ENCODE results near the gene GNPAT.
A peak's percentile ranks its signal among the peaks of the same experiment; 100 is the strongest.
"Not testable (repeated sequence)": the region's sequence is repeated elsewhere in the genome, so short reads cannot be mapped to it uniquely, and the experiment has no call there.

GNPAT gene

DNA sequence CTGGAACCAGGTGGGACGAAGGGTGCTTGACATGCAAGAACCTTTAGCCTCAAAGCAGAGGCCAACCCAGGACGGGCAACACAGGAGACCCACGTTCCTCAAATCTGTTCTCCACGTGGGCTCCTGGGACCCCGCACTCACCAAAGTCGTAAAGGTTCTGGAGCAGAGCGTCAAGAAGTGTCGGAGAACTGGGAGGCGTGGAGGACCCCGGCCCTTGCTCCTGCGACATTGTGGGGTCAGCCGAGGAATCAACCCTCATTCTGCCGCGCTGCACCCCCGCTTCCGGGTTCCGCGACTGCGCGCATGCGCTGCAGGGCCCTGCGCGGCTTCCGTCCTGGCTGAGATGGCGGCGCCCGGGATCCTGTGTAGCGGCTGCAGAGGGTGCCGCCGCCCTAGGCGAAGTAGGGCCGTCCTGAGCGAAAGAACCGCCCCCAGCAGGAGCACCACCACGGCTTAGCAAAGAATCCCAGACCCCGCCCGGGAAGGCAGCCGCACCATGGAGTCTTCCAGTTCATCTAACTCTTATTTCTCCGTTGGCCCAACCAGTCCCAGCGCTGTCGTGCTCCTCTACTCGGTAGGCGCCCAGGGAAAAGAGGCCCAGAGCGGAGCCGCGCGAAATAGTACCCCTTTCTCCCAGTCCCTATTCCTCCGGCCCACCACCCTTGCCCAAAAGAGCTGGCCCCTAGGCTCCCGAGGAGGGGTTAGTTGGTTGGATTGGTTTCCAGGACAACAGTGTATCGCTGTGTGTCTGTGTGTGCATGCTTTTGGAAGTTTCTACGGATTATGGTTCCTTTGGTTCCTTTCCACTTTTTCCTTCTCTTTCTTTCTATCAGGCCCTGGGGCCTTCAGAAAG, at the start of gene GNPAT:
Gene GNPAT (plus strand): TSS at position 330 of the 853 bp plus-strand sequence. CDS start 167 bp downstream, at position 497.
- DNase-seq (ENCODE audit: low read depth) = peak; percentile 66

DNA sequence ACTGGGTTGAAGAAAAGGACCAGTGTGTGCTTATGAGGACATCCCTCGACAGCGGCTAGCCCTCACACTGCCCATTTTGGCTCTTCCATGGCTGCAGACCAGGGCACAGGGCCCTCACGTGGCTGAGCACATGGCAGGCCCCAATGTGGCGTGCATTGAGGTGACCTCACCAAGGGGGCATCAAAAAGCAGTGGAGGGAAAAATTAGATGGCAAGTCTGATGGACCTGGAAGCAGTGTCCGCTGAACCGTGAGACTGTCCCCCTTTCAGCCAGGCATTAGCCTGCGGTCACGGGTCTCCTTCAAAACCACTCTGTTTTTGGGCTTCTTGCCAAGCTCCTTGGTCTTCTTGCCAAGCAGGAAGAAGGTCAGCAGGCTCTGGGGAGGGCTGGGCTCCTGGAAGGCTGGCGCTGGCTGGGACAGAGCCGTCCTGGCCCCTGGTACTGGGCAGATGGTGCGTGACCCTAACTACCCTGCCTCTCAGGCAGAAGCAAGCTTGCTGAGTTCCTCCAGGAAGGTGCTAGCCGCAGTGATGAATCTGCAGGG, 48.3 kb upstream of the GNPAT start:
- no peak for DNase-seq (ENCODE audit: low read depth)

- no peak for DNase-seq (ENCODE audit: low read depth)
Measured at GRCh38 chr1:231193710-231194340, 47.2 kb upstream of the GNPAT start.

DNA sequence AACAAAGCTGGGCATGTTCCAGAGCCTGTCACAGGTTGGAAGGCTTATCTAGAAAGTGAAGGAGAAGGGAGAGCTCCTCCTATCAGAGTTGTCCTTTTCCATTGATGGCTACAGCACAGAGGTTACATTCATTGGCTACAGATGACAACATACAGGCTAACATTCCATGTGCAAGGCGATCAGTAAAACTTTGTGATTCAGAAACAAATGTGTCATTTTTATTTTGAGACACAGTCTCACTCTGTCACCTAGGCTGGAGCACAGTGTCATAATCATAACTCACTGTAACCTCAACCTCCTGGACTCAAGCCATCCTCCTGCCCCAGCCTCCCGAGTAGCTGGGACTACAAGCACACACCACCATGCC, 46.6 kb upstream of the GNPAT start:
- DNase-seq (ENCODE audit: low read depth) = no peak

- DNase-seq (ENCODE audit: low read depth) = no peak
Measured at GRCh38 chr1:231194843-231195516, 46.0 kb upstream of the GNPAT start.

DNA sequence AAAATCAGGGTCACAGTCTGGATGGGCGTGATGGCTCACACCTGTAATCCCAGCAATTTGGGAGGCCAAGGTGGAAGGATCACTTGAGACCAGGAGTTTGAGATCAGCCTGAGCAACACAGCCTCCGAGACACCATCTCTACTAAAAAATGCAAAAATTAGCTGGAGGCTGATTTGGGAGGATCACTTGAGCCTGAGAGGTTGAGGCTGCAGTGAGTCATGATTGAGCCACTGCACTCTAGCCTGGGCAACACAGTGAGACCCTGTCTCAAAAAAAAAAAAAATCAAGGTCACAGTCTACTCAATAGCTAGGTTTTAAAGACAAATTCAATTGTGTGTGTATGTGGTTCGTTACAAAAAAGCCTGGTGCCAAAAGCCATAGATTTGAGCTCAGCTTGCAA, 44.7 kb upstream of the GNPAT start:
- DNase-seq (ENCODE audit: low read depth) = no peak

DNA sequence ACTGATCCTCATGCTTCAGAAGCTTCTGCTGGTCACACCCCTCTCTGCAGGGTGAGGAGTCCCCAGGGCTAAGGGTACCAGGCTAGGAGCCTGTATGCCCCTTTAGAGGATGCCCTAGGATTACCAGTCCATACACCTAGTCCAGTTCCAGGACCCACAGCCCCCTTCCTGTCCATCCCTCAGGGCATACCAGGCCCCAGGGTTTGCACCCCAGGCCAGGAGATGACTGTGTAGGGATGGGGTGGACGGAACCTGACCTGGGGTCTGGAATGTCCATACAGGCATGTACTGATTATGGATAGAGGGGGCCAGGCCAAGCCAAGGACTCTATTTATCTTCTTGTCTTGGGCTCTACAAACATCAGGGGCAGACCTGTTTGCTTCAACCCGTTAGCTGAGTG, 44.3 kb upstream of the GNPAT start:
- no peak for DNase-seq (ENCODE audit: low read depth)

DNA sequence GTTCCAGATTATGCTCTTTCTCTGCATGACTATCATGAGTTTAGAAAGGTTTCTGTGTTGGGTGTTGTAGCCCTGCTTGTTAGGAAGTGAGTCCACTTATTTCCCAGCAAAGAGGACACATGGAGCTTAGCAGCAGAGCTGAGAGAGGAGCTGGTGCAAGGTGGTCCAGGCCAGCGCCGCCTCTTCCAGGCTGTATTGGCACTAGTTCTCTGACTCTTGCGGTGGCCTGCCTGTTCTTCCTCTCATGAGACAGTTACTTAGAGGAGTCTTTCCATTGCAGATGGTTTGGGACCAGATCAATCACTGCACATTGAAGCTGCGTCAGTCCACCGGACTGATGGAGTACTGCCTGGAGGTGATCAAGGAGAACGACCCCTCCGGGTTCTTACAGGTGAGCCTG, 41.1 kb upstream of the GNPAT start:
- DNase-seq (ENCODE audit: low read depth) = no peak

- DNase-seq (ENCODE audit: low read depth) = no peak
Measured at GRCh38 chr1:231200388-231201031, 40.5 kb upstream of the GNPAT start.

- no peak for DNase-seq (ENCODE audit: low read depth)
Measured at GRCh38 chr1:231201375-231201978, 39.5 kb upstream of the GNPAT start.

GRCh38 chr1:231201979-231202633, 38.9 kb upstream of the GNPAT start:
- DNase-seq (ENCODE audit: low read depth) = no peak

DNA sequence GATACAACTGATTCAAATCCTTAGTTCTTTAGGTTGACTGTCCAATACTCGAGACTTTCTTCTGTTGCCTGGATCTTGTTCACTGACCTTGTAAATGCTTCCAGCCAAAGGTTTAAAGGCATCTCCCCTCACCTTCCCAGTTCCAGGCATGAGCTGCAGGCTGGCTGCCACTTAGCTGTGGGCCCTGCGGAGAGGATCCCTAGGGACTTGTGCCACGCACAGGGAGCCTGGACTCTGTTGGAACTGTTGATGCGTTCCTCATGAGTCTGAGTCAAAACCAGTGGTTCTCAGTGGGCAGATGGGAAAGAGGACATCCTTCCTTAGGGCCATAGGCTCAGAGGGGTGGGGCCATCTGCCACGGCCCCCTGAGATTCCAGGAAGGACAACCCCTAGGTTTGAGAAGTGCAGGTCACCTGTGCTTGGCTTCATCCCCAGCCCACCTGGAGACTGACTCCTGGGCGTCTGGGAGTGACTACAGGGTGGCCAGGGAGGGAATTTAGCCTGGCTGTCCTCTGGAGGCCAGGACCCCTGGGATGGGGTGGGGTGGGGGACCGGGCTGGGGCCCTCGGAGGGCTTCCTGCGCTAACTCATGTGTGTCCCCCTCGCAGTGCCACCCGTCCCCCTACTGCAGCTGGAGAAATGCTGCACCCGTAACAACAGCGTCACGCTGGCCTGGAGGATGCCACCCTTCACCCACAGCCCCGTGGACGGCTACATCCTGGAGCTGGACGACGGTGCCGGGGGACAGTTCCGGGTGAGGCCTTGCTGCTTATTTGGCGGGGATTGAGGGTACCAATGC, 37.6 kb upstream of the GNPAT start:
- no peak for DNase-seq (ENCODE audit: low read depth)

DNA sequence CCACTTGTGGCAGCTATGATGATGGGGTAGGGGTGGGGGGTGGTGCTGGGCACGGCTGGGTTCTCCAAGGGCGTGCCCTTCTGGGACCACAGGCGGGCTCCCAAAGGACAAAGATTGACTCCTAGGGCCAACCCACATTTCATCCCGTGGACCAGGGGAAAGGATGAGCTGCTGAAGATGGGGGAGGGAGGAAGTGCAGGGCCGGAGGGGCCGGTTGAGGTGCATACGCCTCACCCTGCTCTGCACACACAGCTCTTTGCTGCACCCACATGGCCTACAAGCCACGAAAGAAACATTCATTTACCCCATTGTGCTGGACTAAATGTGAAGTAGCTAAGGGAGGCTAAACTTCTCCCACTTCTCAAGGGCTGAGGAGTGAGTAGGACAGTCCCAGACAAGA, 34.2 kb upstream of the GNPAT start:
- DNase-seq (ENCODE audit: low read depth) = no peak

- DNase-seq (ENCODE audit: low read depth) = no peak
Measured at GRCh38 chr1:231207437-231207836, 33.6 kb upstream of the GNPAT start.

DNA sequence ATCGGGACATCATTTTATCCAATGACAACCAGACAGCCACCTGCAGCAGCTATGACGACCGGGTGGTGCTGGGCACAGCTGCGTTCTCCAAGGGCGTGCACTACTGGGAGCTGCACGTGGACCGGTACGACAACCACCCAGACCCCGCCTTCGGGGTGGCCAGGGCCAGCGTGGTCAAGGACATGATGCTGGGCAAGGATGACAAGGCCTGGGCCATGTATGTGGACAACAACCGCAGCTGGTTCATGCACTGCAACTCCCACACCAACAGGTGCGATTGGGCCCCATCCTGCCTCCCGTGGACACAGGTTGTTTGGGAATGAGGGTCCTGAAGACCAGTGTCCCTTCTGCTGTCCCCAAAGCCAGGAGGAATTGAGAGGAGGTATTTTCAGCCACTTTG, 32.0 kb upstream of the GNPAT start:
- DNase-seq (ENCODE audit: low read depth) = no peak

DNA sequence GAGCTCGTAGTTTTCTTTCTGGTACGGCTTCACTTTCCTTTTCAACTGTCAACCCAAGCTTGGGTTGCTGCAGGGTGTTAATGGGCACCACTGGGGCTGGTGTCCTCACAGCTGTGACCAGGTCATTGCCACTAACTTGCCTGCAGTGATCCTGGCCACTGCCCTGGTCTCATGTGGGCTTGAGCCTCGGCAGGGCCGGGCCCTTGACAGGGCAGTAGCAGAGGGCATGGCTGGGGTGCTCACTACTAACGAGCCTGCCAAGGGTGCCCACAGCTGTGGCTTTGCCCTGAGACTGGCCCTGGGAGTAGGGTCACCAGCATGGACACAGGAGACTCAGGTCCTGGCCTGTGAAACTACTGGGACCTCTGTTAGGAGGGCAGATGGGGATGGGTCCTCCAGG, 31.5 kb upstream of the GNPAT start:
- DNase-seq (ENCODE audit: low read depth) = no peak

DNA sequence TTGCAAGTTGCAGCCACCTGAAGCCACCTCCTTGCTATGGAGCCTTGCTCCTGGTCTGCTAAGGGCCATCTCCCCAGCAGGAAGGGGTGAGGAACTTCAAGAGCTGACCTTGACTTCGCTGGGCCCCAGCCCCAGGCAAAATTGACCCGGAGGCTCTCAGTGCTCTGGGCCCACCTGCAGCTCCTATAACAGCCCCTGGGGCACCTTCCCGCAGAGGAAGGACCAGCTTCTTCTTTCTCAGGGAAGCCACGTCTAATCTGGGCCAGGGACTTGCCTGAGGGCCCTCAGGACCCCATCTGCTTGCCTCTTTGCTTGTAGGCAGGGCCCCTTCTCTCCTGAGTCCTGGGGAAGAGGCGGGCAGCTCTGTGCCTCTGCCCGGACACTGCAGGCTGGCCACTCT, 30.9 kb upstream of the GNPAT start:
- no peak for DNase-seq (ENCODE audit: low read depth)

DNA sequence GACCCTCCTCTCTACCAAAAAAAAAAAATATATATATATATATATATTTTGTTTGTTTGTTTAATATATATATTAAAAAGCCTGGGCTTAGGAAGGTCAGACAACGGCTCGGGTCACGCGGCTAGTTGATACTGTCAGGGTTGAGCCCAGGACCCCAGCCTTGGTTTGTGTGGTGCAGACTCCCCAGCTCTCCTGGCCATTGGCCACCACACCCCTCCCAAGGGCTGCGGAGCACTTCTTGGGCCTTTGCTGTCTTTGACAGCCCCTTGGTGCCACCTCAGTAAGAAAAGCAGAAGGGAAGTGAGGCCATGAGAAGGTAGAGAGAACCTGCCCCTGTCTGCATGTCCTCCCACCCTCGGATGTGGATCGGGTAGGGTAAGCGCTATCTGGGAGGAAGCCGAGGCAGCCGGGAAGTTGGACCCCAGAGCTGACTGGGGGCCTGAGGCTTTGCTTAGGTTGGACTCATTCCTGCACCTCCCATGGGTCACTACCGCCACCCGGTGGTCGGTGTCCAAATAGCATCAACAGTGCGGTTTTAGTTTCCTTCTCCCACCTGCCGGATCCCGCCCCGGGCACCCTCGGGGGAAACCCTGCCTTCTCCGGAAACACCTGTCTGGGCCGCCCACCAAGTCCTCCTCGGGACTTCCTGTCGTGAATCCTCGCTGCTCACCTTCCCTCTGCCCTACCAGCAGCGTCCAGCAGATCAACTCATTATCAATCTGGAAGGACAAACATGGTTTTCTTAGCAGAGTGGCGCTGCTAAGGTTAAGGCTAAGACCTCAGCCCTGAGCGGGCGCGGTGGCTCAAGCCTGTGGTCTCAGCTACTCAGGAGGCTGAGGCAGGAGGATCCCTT, 29.8 kb upstream of the GNPAT start:
- peak; percentile 24 for DNase-seq (ENCODE audit: low read depth)

DNA sequence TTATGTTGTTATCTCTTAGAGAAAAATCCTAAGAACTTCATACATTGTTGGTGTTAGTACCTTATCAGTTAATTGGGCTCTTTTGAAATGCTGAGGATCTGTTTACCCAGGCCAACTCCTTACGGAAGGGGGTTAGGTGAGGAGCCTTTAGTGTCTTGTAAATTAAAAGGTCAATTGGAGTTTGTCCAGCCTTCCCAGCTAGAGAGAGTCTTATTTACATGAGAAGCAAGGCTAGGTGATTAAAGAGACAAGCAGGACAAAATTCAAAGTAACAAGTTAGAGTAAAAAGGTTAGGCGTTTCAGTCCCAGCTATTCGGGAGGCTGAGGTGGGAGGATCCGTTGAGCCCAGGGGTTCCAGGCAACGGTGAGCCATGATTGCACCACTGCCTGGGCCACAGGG, 28.7 kb upstream of the GNPAT start:
- DNase-seq (ENCODE audit: low read depth) = not testable (repeated sequence)

Data from GM04504 (cell line).